B cell (primary cell): ENCODE measurements around the gene SMAD7.

ENCODE experiments used
- EZH2 ChIP-seq: IDR thresholded peaks from 2 replicates; pipeline ENCODE4 v1.6.1; 2012; ENCODE audit warnings: borderline replicate concordance, low read depth, mild to moderate bottlenecking, moderate library complexity, low read length; ENCODE audit not compliant: insufficient read depth, poor library complexity, severe bottlenecking
- TF ChIP-seq, protein P1 (sequence below): fragments of 200-600 bp; IDR thresholded peaks from one replicate; pipeline ENCODE4 v1.8.0; 2022; ENCODE audit warnings: antibody characterized with exemption, mild to moderate bottlenecking

DNA sequence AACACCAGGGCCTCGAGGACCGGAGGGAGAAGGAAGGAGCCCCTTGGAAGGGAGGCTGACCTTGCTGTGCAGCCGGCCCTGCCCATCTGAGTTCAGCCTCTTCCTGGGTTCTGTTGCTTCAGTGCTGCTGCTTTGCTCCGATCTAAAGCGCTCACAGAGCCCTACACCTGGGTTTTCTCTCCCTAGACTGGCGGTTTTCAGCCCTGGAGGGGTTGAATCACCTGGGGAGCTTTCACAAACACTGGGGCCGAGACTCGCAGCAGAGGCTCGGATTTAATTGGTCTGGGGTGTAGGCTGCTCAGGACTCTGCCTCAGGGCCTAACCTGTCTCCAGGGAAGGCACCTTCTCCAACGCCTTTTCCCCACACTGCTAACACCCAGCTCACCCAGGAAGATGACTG, 40.9 kb upstream of the SMAD7 start:
- no peak for TF ChIP-seq EZH2
- TF ChIP-seq, protein P1, sequence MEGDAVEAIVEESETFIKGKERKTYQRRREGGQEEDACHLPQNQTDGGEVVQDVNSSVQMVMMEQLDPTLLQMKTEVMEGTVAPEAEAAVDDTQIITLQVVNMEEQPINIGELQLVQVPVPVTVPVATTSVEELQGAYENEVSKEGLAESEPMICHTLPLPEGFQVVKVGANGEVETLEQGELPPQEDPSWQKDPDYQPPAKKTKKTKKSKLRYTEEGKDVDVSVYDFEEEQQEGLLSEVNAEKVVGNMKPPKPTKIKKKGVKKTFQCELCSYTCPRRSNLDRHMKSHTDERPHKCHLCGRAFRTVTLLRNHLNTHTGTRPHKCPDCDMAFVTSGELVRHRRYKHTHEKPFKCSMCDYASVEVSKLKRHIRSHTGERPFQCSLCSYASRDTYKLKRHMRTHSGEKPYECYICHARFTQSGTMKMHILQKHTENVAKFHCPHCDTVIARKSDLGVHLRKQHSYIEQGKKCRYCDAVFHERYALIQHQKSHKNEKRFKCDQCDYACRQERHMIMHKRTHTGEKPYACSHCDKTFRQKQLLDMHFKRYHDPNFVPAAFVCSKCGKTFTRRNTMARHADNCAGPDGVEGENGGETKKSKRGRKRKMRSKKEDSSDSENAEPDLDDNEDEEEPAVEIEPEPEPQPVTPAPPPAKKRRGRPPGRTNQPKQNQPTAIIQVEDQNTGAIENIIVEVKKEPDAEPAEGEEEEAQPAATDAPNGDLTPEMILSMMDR = no peak
